ENCODE measurements around the gene MAP4K1.

MAP4K1 gene

GRCh38 chr19:38538386-38538785 is 79.4 kb downstream of the MAP4K1 start:
- no peak for DNase-seq (ENCODE audit: low read depth in 1 of 2, low spot score in 1 of 2)

More at GRCh38 chr19:38538386-38538785, 79.4 kb downstream of the MAP4K1 start:
- Histone ChIP-seq H3K27ac (replicated peaks) (no peak overlapping the region), H3K4me3 (replicated peaks; ENCODE audit: insufficient read depth, low read length) (no peak overlapping the region), H3K27me3 (ENCODE audit: insufficient read depth, poor library complexity, severe bottlenecking) (no peaks in the 10 kb centered on the region)
- TF ChIP-seq REST (IDR thresholded peaks at IDR 0.05; ENCODE audit: insufficient replicate concordance, low read depth) (no peak), POLR2AphosphoS5 (IDR thresholded peaks at IDR 0.05; ENCODE audit: low read depth) (no peak), GABPA (IDR thresholded peaks at IDR 0.05; ENCODE audit: low read depth) (no peak), SPI1 (IDR thresholded peaks at IDR 0.05; ENCODE audit: borderline replicate concordance, low read depth) (no peak), CTCF (IDR thresholded peaks at IDR 0.05; ENCODE audit: insufficient read depth, low read length) (no peak)
